HG02885 (cell line): Measurements from ENCODE around the gene CERKL.

ENCODE experiments used
- ATAC-seq: cut with Tn5 transposase; IDR thresholded peaks from one replicate; pipeline ENCODE4 v1.9.1; 2021; ENCODE audit warnings: mild to moderate bottlenecking; ENCODE audit not compliant: unreplicated experiment, poor library complexity

CERKL gene

GRCh38 chr2:181527058-181527457 is 129.8 kb downstream of the CERKL start:
- no peak for ATAC-seq

- no peak for ATAC-seq
Observed at GRCh38 chr2:181526014-181526413, 130.9 kb downstream of the CERKL start.

- no peak for ATAC-seq
Observed at GRCh38 chr2:181523756-181524155, 133.1 kb downstream of the CERKL start.

GRCh38 chr2:181520253-181520652 is 136.7 kb downstream of the CERKL start:
- ATAC-seq = no peak

- ATAC-seq = no peak
Observed at GRCh38 chr2:181517685-181518301, 139.1 kb downstream of the CERKL start.

GRCh38 chr2:181516992-181517391 is 139.9 kb downstream of the CERKL start:
- ATAC-seq = no peak

GRCh38 chr2:181515719-181516118 is 141.2 kb downstream of the CERKL start:
- ATAC-seq = no peak

GRCh38 chr2:181500201-181500600 is 156.7 kb downstream of the CERKL start:
- ATAC-seq = no peak

GRCh38 chr2:181499231-181499630 is 157.7 kb downstream of the CERKL start:
- ATAC-seq = no peak
